ENCODE measurements around the gene SIRPD.

Gene SIRPD

DNA sequence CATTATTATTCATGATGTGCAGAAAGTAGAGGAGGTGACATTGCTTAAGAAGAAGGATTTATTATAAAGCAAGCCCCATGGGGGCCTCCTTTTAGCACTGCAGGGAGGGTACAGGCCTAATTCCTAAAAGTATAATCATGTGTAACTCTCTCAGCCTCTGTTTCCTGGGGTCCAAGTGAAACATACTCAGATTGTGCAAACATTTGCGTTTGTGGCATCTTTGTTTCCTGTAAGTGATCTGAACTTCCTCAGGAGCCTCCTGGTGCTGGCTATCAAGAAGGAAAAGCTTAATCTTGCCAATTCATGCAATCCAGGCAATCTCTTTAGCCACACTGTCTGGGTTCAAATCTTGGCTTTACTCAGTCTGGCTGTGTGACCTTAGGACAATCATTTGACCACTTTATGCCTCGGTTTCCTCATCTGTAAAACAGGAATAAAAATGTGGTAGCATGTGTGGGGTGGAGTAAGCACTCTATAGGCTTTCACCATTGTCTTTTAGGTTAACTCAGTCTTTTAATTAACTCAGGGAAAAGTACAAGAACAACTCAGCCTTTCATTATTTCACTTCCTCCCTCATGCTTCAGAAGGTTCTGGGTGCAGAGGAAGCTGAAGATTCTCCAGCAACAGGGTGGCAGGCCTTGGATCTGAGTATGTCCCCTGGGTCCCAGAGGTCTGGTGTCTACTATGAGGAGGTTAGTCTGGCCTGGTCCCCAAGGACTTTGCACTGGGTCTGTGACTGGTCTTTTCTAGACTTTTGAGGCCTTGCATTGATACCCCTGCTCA, 65.5 kb downstream of the SIRPD start:
- Histone ChIP-seq H3K4me3 (ENCODE audit: low read length) (no peak overlapping the region), H3K4me1 (ENCODE audit: control insufficient read depth, low read depth, low read length) (no peaks in the 10 kb centered on the region), H3K9me3 (ENCODE audit: control insufficient read depth, low read depth, low read length) (no peaks in the 10 kb centered on the region), H3K27me3 (ENCODE audit: control insufficient read depth, insufficient read depth, low read length) (no peaks in the 10 kb centered on the region), H3K27ac (ENCODE audit: low read length) (no peak overlapping the region), H3K36me3 (ENCODE audit: control insufficient read depth, low read depth, low read length) (no peaks in the 10 kb centered on the region), H3K9ac (ENCODE audit: low read length) (no peak overlapping the region)

DNA sequence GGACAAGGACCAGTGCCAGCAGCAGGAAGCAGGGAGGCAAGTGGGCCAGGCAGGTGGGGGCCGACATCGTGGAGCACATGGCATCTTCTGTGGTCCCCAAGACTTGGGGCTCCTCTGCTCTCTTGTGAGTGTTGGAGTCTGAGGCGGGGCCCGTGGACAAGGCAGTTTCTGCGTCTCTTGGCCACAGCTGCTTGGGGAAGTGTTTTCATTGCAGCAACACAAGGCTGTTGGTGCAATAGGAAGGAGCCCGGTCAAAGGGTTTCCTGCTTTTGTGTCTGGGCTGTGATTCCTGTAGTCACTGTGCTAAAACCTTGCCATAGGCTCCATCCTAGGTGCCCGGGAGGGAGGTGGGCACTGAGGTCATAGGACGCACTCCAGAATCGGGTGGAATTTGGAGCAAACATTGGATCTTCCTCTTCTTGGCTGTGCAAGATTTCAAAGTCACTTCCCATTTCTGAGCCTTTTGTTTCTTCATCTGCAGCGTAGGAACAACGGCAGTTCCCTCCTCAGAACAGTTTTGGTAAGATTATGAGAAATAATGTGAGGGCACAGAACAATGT, 66.1 kb downstream of the SIRPD start, which contains the start of gene SIRPB2:
Gene SIRPB2, minus strand, starts transcription at position 140 of the 560 bp plus-strand sequence. Its CDS starts 61 bp downstream, at position 79.
- Histone ChIP-seq H3K4me1 (ENCODE audit: control insufficient read depth, low read depth, low read length) (no peaks in the 10 kb centered on the region), H3K4me3 (ENCODE audit: low read length) (no peak within 1 kb of the TSS), H3K27ac (ENCODE audit: low read length) (no peak within 1 kb of the TSS), H3K27me3 (ENCODE audit: control insufficient read depth, insufficient read depth, low read length) (no peaks in the 10 kb centered on the region), H3K9ac (ENCODE audit: low read length) (no peak within 1 kb of the TSS), H3K36me3 (ENCODE audit: control insufficient read depth, low read depth, low read length) (no peaks in the 10 kb centered on the region), H3K9me3 (ENCODE audit: control insufficient read depth, low read depth, low read length) (no peaks in the 10 kb centered on the region)

GRCh38 chr20:1490643-1491195, 66.8 kb downstream of the SIRPD start:
- H3K27me3 ChIP-seq (ENCODE audit: control insufficient read depth, insufficient read depth, low read length), result no peaks in the 10 kb centered on the region
- no peak overlapping the region for H3K9ac ChIP-seq (ENCODE audit: low read length)
- H3K27ac ChIP-seq (ENCODE audit: low read length), result no peak overlapping the region
- no peaks in the 10 kb centered on the region for H3K4me1 ChIP-seq (ENCODE audit: control insufficient read depth, low read depth, low read length)
- no peaks in the 10 kb centered on the region for H3K9me3 ChIP-seq (ENCODE audit: control insufficient read depth, low read depth, low read length)
- no peak overlapping the region for H3K4me3 ChIP-seq (ENCODE audit: low read length)
- no peaks in the 10 kb centered on the region for H3K36me3 ChIP-seq (ENCODE audit: control insufficient read depth, low read depth, low read length)

- Histone ChIP-seq H3K4me3 (ENCODE audit: low read length) (no peak overlapping the region), H3K27me3 (ENCODE audit: control insufficient read depth, insufficient read depth, low read length) (no peaks in the 10 kb centered on the region), H3K36me3 (ENCODE audit: control insufficient read depth, low read depth, low read length) (no peaks in the 10 kb centered on the region), H3K4me1 (ENCODE audit: control insufficient read depth, low read depth, low read length) (no peaks in the 10 kb centered on the region), H3K27ac (ENCODE audit: low read length) (no peak overlapping the region), H3K9me3 (ENCODE audit: control insufficient read depth, low read depth, low read length) (no peaks in the 10 kb centered on the region), H3K9ac (ENCODE audit: low read length) (no peak overlapping the region)
Measured at GRCh38 chr20:1489764-1490436, 67.6 kb downstream of the SIRPD start.

DNA sequence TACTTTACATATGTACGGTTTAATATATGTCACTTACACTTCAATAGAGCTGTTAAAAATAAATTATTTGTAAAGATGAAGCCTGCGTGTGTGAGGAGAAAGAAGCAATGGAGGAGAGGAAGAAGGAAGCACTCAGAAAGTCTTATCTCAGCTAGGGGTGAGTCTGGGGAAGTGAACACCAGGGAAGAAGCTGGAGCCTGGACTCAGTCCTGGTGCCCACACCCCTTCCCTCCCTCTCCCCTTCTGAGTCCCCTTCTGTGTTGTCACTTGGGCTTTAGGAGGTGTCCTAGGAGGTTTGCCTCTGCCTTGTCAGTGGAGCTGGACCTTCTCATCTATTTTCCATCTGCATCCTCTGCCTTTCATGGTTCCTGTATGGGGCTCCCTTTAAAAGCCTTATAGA, 68.2 kb downstream of the SIRPD start:
- no peaks in the 10 kb centered on the region for H3K36me3 ChIP-seq (ENCODE audit: control insufficient read depth, low read depth, low read length)
- no peak overlapping the region for H3K27ac ChIP-seq (ENCODE audit: low read length)
- no peak overlapping the region for H3K4me3 ChIP-seq (ENCODE audit: low read length)
- H3K9me3 ChIP-seq (ENCODE audit: control insufficient read depth, low read depth, low read length), result no peaks in the 10 kb centered on the region
- no peak overlapping the region for H3K9ac ChIP-seq (ENCODE audit: low read length)
- no peaks in the 10 kb centered on the region for H3K27me3 ChIP-seq (ENCODE audit: control insufficient read depth, insufficient read depth, low read length)
- no peaks in the 10 kb centered on the region for H3K4me1 ChIP-seq (ENCODE audit: control insufficient read depth, low read depth, low read length)

DNA sequence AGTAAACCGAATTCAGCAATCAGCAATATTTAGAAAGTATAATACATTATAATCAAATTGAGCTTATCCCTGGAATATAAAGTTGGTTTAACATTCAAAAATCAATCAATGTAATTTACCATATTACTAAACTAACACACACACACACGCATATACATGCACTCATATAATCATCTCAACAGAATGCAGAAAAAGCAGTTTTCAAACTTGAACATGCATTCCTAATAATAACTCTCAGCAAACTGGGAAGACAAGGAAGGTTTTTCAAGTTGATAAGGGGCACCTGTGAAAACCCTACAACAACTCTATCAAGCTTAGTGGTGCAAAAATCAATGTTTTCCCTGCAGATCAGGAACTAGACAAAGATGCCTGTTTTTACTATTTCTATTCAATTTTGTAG, 70.9 kb downstream of the SIRPD start:
- Histone ChIP-seq H3K9me3 (ENCODE audit: control insufficient read depth, low read depth, low read length) (no peaks in the 10 kb centered on the region), H3K27me3 (ENCODE audit: control insufficient read depth, insufficient read depth, low read length) (no peaks in the 10 kb centered on the region), H3K4me1 (ENCODE audit: control insufficient read depth, low read depth, low read length) (no peaks in the 10 kb centered on the region), H3K36me3 (ENCODE audit: control insufficient read depth, low read depth, low read length) (no peaks in the 10 kb centered on the region), H3K9ac (ENCODE audit: low read length) (no peak overlapping the region), H3K4me3 (ENCODE audit: low read length) (no peak overlapping the region), H3K27ac (ENCODE audit: low read length) (no peak overlapping the region)

- H3K4me1 ChIP-seq (ENCODE audit: control insufficient read depth, low read depth, low read length), result no peaks in the 10 kb centered on the region
- no peak overlapping the region for H3K4me3 ChIP-seq (ENCODE audit: low read length)
- no peak overlapping the region for H3K27ac ChIP-seq (ENCODE audit: low read length)
- H3K9ac ChIP-seq (ENCODE audit: low read length), result no peak overlapping the region
- H3K27me3 ChIP-seq (ENCODE audit: control insufficient read depth, insufficient read depth, low read length), result no peaks in the 10 kb centered on the region
- no peaks in the 10 kb centered on the region for H3K9me3 ChIP-seq (ENCODE audit: control insufficient read depth, low read depth, low read length)
- no peaks in the 10 kb centered on the region for H3K36me3 ChIP-seq (ENCODE audit: control insufficient read depth, low read depth, low read length)
Measured at GRCh38 chr20:1484438-1485116, 72.9 kb downstream of the SIRPD start.

All from iPS-18a (cell line).